Measurements from ENCODE around the gene TTC27.

The TTC27 gene

DNA sequence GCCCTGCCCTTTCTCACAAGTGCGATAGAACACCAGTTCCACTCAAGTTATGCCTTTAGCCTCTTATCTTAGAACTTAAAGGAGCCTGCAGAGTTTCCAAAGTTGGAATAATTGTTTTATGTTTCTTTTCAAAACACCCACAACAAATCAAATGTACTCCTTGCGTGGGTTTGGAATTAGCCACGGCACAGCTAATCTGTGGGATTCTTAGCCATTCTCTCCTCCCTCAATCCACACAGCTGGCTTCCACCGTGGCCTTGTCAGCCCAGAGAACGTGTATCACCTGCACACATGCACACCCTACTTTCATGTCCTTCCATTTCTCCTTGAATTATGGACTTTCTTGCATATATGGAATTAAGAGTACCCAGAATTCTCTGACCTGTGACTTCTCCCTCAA lies 183.8 kb downstream of the TTC27 start:
- Histone ChIP-seq H3K4me1 (no peaks in the 10 kb centered on the region), H3K4me3 (no peak overlapping the region), H3K9ac (no peak overlapping the region), H3K27ac (no peak overlapping the region), H3K9me3 (no peaks in the 10 kb centered on the region), H4K20me1 (no peaks in the 10 kb centered on the region), H3K36me3 (peaks cover 15% of the 10 kb centered on the region; the same call in 1 of the 2 replicates), H3K27me3 (no peaks in the 10 kb centered on the region), H3K4me2 (no peak overlapping the region)
- no peak for TF ChIP-seq Cebpa-rat (IDR thresholded peaks at IDR 0.05)

DNA sequence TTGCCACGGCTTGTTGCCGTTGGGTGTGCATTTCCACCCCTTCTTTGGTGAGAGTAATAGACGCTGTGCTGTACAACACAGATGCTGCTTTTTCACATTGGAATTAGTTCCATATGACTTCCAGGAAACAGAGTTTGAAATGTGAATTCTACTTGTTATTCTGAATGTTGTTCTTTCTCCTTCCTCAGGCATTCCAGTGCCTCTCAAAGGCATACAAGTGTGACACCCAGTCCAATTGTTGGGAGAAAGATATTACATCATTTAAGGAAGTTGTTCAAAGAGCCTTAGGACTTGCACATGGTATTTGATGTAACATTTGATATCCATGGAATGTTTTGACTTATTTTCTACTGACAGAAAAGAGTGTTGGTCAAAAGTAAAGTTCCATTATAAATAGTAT lies 184.5 kb downstream of the TTC27 start:
- H3K4me3 ChIP-seq: no peak overlapping the region
- no peaks in the 10 kb centered on the region for H3K27me3 ChIP-seq
- no peaks in the 10 kb centered on the region for H4K20me1 ChIP-seq
- TF ChIP-seq Cebpa-rat (IDR thresholded peaks at IDR 0.05): no peak
- no peak overlapping the region for H3K9ac ChIP-seq
- no peaks in the 10 kb centered on the region for H3K4me1 ChIP-seq
- no peak overlapping the region for H3K4me2 ChIP-seq
- peaks cover 17% of the 10 kb centered on the region; the same call in 1 of the 2 replicates for H3K36me3 ChIP-seq
- H3K27ac ChIP-seq: no peak overlapping the region
- no peaks in the 10 kb centered on the region for H3K9me3 ChIP-seq

DNA sequence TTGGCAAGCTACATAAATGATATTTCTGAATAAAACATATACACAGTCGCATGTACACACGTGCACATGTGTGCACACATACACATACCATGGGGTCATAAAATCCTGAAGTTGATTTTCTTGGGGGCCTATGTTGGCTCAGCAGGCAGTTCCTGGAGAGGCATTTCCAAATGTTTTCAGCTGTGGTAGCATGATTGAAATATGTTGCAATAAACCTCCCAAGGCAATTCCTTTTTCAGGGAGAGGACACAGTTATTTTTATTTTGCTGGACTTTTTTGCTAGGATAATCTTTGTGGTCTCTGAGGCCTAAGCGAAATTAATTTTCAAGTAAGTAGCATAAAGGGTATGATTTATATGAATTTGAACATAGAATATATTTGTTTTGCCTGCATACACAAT lies 192.2 kb downstream of the TTC27 start:
- Histone ChIP-seq H3K9me3 (no peaks in the 10 kb centered on the region), H3K9ac (no peak overlapping the region), H3K27ac (no peak overlapping the region), H3K4me1 (no peaks in the 10 kb centered on the region), H3K27me3 (no peaks in the 10 kb centered on the region), H3K4me3 (no peak overlapping the region), H3K4me2 (no peak overlapping the region), H4K20me1 (no peaks in the 10 kb centered on the region), H3K36me3 (peaks cover 9% of the 10 kb centered on the region; the same call in 1 of the 2 replicates)
- no peak for TF ChIP-seq Cebpa-rat (IDR thresholded peaks at IDR 0.05)

DNA sequence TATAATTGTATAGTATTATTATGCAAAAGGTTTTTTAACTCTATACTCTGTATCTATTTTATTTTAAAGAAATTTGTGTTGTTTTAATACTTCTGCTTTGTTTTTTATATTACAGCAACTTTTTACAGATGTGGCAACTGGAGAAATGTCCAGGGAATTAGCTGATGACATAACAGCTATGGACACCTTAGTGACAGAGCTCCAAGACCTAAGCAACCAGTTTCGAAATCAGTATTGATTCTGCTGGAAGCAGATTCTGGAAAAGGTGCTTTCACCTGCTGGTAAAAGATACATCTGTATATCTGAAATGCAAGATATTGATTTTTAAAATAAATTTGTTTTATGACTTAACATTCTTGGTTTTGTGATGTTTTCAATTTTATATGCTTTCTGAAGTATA lies 192.9 kb downstream of the TTC27 start:
- Histone ChIP-seq H3K9me3 (no peaks in the 10 kb centered on the region), H3K4me1 (no peaks in the 10 kb centered on the region), H3K4me2 (no peak overlapping the region), H4K20me1 (no peaks in the 10 kb centered on the region), H3K36me3 (peaks cover 9% of the 10 kb centered on the region; the same call in 1 of the 2 replicates), H3K9ac (no peak overlapping the region), H3K27ac (no peak overlapping the region), H3K27me3 (no peaks in the 10 kb centered on the region), H3K4me3 (no peak overlapping the region)
- no peak for TF ChIP-seq Cebpa-rat (IDR thresholded peaks at IDR 0.05)

DNA sequence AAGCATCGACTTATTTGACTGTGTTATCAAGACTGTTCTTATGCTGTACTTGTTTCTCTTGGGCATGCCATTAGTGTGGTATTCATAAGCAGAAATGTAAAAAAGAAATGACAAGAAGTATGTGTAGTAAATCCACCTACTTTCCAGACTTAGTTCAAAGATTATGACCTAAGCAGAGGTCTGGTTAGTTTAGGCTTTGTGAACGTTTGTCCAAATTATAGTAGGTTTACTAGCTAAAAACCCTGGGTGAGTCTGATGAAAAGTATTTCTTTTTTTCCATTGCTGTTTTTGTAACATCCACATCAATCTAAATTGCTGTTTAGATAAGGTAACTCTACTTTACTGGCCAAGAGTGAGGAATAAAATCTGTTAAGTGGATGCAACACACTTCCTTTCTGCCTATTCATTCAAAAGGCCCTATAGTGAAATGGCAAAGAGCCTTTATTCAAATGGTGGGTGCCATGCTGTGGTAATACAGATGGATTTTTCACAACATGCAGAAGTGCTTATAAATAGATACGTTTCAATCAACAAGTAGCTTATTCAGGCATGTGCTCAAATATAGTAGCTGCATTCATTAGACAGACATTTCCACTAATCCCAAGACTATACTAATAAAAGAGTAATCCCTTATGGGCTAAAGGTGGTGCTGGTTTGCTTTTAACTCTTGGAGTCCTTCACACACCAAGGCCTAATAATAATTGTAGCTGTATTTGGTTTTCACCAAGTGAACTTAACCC lies 196.4 kb downstream of the TTC27 start:
- no peak for TF ChIP-seq Cebpa-rat (IDR thresholded peaks at IDR 0.05)
- Histone ChIP-seq H3K27me3 (peaks cover 4% of the 10 kb centered on the region; the same call in 1 of the 2 replicates), H3K4me3 (no peak overlapping the region), H3K9me3 (peaks cover 6% of the 10 kb centered on the region; the same call in 1 of the 2 replicates), H3K27ac (no peak overlapping the region), H3K4me2 (no peak overlapping the region), H3K9ac (no peak overlapping the region), H3K36me3 (no peaks in the 10 kb centered on the region), H4K20me1 (no peaks in the 10 kb centered on the region), H3K4me1 (no peaks in the 10 kb centered on the region)

DNA sequence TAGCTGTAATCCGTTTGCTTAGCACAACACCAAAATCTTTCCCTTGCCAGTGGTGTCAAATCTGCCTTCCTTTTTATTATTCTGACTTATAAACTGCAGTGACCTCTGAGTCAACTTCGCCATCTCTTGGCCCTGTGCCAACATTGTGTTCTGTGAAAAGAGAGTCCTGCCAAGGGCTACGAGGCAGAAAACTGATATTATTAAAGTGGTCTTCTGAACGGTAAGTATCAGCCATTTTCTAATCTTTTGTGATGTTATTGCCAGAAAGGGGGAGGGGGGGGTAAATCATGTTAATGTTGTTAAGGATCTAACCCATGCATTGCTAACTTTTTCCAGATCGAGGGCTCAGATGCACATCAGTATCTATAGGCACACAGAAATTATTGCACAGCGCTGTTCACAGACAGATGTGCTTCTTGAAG lies 197.5 kb downstream of the TTC27 start:
- no peak overlapping the region for H3K9ac ChIP-seq

DNA sequence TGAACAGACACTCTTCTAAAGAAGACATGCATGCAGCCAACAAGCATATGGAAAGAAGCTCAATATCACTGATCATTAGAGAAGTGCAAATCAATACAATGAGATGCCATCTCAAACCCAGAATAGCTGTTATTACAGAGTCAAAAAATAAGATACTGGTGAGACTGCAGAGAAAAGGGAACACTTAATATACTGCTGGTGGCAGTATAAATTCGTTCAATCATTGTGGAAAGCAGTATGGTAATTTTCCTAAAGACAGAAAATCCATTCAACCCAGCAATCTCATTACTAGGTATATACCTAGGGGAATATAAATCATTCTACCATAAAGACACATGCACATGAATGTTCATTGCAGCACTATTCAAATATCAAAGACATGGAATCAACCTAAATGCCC lies 202.3 kb downstream of the TTC27 start:
- no peak overlapping the region for H3K4me2 ChIP-seq
- peaks cover 10% of the 10 kb centered on the region; the same call in 1 of the 2 replicates for H3K9me3 ChIP-seq
- no peak overlapping the region for H3K4me3 ChIP-seq
- no peaks in the 10 kb centered on the region for H3K36me3 ChIP-seq
- no peaks in the 10 kb centered on the region for H3K4me1 ChIP-seq
- no peaks in the 10 kb centered on the region for H4K20me1 ChIP-seq
- no peak for TF ChIP-seq Cebpa-rat (IDR thresholded peaks at IDR 0.05)
- no peak overlapping the region for H3K9ac ChIP-seq
- H3K27ac ChIP-seq: no peak overlapping the region
- H3K27me3 ChIP-seq: peaks cover 4% of the 10 kb centered on the region; the same call in 1 of the 2 replicates

More for the DNA sequence above, 197.5 kb downstream of the TTC27 start:
- Histone ChIP-seq H3K4me1 (no peaks in the 10 kb centered on the region), H3K4me2 (no peak overlapping the region), H3K27me3 (peaks cover 4% of the 10 kb centered on the region; the same call in 1 of the 2 replicates), H3K4me3 (no peak overlapping the region), H3K36me3 (no peaks in the 10 kb centered on the region), H4K20me1 (no peaks in the 10 kb centered on the region), H3K9me3 (peaks cover 10% of the 10 kb centered on the region; the same call in 1 of the 2 replicates), H3K27ac (no peak overlapping the region)
- no peak for TF ChIP-seq Cebpa-rat (IDR thresholded peaks at IDR 0.05)

DNA sequence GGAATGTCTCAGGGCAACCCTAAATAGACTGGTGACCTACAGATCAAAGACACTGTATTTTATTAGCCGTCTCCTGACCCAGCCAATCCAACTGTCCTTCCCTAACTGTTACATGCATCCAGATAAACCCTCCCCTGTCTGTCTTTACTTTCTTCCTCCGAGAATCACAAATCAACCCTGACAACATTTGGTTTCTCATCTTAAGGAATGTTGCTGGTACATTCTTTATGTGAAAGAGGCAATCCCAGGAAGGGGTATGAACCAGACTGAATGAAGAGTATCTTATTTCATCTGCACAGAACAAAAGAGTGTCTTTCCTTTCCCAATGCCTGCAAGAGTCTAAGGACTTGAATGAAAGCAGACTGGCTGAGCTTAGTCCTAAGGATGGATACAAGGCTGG lies 205.0 kb downstream of the TTC27 start:
- H3K4me2 ChIP-seq: no peak overlapping the region
- no peak overlapping the region for H3K27ac ChIP-seq
- H3K27me3 ChIP-seq: no peaks in the 10 kb centered on the region
- peaks cover 7% of the 10 kb centered on the region; the same call in 1 of the 2 replicates for H3K9me3 ChIP-seq
- H3K4me1 ChIP-seq: no peaks in the 10 kb centered on the region
- no peak for TF ChIP-seq Cebpa-rat (IDR thresholded peaks at IDR 0.05)
- no peak overlapping the region for H3K4me3 ChIP-seq
- H4K20me1 ChIP-seq: no peaks in the 10 kb centered on the region
- H3K9ac ChIP-seq: no peak overlapping the region
- H3K36me3 ChIP-seq: no peaks in the 10 kb centered on the region

DNA sequence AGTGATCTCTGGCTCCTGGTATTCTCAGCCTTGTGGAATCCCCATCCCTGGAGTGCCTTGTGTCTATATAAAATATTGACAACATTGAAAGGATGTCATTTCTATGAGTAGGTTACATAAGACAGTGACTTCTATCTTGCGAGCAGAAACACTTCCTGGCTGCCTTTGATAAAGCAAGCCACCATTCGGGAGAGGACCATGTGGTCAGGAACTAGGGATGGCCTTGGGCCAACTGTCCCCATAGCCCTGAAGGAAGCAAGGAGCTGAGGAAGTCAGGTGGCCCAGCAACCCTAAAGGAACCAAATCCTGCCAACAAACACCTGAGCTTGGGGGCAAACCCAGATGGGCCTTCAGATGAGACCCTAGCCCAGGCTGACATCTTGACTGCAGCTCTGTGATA lies 205.9 kb downstream of the TTC27 start:
- peaks cover 7% of the 10 kb centered on the region; the same call in 1 of the 2 replicates for H3K9me3 ChIP-seq

DNA sequence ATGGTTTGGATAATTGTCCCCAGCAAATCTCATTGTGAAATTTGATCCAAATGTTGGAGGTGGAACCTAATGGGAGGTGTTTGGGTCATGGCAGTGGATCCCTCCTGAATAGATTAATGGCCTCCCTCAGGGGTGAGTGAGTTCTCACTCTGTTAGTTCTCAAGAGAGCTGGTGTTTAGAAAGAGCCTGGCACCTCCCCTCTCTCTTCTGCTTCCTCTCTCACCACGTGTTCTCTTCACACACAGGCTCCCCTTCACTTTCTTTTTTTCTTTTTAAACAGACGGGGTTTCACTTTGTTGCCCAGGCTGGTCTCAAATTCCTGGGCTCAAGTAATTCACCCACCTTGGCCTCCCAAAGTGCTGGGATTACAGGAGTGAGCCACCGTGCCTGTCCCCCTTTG lies 207.3 kb downstream of the TTC27 start:
- Histone ChIP-seq H3K27me3 (no peaks in the 10 kb centered on the region), H3K4me1 (no peaks in the 10 kb centered on the region), H3K4me3 (no peak overlapping the region), H3K4me2 (no peak overlapping the region), H3K9ac (no peak overlapping the region), H3K9me3 (no peaks in the 10 kb centered on the region), H3K27ac (no peak overlapping the region), H3K36me3 (no peaks in the 10 kb centered on the region), H4K20me1 (no peaks in the 10 kb centered on the region)
- no peak for TF ChIP-seq Cebpa-rat (IDR thresholded peaks at IDR 0.05)

More for the DNA sequence above, 205.9 kb downstream of the TTC27 start:
- no peaks in the 10 kb centered on the region for H3K4me1 ChIP-seq
- no peaks in the 10 kb centered on the region for H3K27me3 ChIP-seq
- no peak overlapping the region for H3K4me3 ChIP-seq
- H3K9ac ChIP-seq: no peak overlapping the region
- H3K4me2 ChIP-seq: no peak overlapping the region
- no peaks in the 10 kb centered on the region for H4K20me1 ChIP-seq
- TF ChIP-seq Cebpa-rat (IDR thresholded peaks at IDR 0.05): no peak
- no peaks in the 10 kb centered on the region for H3K36me3 ChIP-seq
- no peak overlapping the region for H3K27ac ChIP-seq
